RKO (cell line): Measurements from ENCODE around the gene GRK2.

ENCODE experiments used
- DNase-seq: peaks from one replicate; pipeline ENCODE4 v3.0.0-alpha.2; 2016; ENCODE audit warnings: low spot score

GRK2 gene

DNA sequence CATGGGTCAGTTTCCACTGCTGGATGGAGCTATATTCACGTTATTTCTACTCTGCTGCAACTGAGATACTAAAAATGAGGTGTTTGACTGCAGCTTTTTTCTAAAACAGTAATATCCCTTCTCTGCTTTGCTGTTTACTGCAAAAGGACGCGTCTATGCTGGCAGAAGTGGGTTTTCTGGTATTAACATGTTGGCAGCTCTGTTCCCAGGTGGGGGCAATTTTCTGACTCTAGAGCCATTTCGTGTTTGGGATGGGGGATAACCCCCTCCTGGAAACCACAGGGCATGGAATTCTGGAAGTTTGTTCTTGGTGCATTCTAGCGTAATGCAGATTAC, 4.9 kb downstream of the GRK2 start:
- DNase-seq, result no peak

- DNase-seq, result no peak
Observed at GRCh38 chr11:67271541-67272284, 5.4 kb downstream of the GRK2 start.

- DNase-seq, result no peak
Observed at GRCh38 chr11:67272327-67273259, 6.3 kb downstream of the GRK2 start.

DNA sequence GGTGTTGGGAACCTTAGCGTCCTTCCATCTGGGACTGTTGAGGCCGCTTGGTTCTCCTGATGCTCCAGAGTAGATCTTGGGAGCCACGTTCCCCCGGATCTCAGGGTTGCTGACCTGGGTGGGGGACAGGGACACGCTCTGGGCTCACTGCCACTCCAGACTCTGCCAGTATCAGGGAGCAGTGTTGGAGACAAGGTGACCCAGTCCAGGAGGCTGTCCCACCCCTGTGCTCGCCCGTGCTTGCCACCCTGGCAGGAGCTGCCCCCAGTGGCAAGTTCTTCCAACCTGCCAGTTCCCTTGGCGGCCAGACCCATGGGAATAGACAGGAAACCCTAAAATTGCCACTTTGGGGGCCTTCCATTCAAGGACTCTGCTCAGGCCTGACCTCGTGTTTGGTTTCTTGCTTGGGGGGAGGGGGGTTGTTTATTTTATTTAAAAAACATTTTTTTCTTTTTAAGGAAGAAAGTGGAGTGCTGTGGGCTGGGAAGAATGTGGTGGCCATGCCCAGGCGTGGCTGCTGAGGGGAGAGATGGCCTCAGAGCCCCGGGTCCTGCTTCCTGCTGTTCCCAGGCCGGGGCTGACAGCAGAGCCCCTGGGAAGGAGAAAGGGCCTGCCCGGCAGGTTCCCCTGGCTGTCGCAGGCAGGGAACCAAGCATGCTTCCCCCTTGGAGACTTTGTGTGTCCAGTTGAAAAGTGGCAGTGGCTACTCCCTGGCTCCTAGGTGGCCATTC, 7.2 kb downstream of the GRK2 start:
- DNase-seq, result no peak

DNA sequence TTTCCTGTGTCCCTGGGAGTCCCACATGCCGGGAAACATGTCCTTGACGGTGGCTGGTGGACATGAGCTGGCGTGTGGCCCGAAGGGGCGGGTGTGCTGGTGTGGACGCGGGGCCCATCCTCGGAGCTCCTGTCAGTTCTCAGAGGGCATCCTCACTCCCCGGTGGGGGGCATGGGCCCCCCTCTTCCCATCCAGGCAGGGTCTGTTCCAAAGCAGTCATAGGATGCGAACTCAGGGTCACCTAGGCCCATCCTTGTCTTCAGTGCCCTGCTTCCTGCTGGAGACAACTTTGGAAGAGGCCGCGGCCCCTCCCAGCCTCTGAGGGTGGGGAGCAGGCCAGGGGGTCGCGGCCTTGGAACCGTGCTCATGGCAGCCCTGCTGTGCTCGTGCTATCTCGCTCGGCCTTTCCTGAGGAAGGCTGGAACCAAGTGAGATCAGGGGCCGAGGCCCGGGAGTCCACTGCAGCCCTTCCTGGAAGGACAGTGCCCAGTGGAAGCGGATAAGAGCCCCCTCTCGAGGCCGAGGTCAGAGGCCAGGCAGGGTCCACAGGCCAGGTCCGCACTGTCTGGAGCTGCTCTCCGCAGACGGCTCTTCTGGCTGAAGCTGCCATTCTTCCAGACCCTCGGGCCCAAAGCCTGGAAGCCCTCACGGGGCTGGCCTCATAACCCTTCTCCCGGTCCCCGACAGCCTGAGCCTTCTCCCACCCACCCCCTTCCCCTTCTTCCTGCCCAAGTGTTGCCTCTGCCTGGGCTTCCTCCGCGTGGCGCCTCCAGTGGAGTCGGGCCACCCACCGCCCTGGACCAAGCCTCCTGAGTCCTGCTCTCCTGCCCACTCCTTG, 8.7 kb downstream of the GRK2 start:
- no peak for DNase-seq

DNA sequence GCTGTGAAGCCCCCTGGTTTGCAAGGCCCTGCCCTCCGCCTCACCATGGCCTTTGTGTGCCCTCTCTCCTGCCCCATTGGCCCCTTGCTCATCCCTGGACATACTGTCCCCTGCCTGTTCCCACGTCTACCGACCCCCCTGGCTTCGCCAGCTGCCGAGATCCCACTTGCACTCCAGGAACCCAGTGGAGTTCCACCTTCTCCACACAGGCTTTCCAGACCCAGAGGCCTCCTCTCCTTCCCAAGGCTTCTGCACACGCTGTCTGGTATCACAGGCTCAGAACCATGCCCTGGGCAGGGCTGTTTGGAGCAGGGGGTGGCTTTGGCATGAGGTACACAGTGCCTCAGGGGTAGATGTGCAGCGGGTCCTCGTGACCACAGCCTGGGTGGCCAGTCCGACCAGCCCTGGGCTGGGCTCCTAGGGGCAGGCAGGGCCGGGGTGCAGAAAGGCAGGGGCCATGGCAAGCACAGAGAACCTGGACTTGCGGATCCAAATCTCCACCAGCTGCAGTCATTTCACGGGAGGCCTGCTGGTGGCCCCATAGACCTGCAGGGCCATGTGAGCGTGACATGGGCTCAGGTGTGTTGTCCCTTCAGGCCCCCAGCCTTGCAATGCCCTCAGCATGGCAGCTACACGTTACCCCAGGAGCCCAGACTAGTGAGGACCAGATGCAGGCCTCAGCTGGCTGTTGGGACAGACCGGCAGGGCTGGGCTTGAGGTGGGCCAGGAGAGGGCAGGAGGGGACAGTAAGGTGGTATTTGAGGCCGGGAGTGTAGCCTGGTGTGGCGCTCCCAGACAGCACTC, 9.5 kb downstream of the GRK2 start:
- DNase-seq, result no peak

DNA sequence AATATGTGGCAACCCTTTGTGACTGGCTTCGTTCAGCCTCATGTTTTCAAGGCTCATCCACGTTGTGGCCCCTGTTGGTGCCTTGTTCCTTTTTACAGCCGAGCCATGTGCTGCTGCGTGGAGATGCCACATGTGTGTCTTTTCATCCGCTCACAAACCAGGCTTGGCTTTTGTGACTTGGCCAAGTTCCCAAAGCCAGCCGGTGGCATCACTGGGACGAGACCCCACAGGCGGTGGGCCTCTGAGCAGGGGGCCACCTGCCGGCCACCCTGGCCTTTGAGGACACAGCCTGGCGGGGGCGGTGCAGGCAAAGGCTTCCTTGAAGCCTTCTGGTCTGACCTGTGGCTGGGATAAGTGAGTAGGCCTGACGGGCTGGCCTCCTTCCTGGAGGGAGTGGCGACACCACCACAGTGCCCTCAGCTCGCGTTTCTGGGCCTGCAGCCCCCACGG, 10.5 kb downstream of the GRK2 start:
- DNase-seq, result no peak

- no peak for DNase-seq
Observed at GRCh38 chr11:67277231-67277961, 11.1 kb downstream of the GRK2 start.

- no peak for DNase-seq
Observed at GRCh38 chr11:67278135-67278938, 12.1 kb downstream of the GRK2 start.

- DNase-seq, result no peak
Observed at GRCh38 chr11:67278939-67279588, 12.8 kb downstream of the GRK2 start.

DNA sequence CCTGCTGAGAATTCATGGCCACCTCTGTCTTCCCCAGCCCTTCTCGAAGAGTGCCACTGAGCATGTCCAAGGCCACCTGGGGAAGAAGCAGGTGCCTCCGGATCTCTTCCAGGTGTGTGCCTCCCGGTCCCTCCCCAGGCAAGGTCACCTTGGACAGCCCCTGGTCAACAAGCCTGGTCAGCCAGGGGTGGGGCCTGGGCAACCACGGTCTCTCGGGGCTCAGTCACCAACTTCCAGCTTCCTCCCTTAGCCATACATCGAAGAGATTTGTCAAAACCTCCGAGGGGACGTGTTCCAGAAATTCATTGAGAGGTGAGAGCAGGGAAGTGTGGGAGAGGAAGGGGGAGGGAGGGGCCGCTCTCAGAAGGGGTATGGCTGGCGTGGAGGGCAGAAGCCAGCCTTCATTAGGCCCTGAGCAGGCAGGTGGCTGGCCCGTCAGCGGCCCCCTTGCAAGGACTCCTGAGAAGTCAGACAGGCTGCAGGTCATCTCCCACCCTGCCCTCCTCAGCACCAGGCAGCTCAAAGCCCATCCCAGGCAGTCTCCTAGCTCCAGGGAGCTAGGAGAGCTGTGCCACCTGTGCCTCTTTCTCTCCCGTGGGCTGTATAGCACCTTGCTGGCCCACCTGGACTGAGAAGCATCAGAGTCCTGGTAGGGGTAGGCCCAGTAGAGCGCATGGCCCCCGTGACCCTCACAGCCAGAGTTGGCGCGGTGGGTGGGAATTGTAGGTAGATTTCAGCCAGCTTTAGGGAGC, 13.5 kb downstream of the GRK2 start:
- DNase-seq, result no peak

DNA sequence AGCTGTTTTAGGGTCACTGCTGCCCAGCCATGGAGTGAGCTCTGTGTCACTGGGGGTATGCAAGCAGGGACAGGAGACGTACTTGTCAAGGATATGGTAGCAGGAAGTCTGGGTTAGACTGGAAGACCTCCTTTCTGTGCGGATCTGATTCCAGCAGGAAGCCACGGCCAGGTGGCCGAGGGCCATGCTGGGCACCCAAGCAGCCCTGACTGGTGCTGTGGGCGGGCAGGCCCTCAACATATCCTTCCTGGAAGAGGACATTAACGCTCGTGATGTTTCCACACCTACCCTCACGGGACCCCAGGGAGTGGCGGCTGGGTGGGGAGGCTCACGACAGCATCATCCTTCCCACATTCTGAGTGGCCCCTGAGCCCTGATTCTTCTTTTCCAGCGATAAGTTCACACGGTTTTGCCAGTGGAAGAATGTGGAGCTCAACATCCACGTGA, 14.1 kb downstream of the GRK2 start:
- DNase-seq, result no peak

DNA sequence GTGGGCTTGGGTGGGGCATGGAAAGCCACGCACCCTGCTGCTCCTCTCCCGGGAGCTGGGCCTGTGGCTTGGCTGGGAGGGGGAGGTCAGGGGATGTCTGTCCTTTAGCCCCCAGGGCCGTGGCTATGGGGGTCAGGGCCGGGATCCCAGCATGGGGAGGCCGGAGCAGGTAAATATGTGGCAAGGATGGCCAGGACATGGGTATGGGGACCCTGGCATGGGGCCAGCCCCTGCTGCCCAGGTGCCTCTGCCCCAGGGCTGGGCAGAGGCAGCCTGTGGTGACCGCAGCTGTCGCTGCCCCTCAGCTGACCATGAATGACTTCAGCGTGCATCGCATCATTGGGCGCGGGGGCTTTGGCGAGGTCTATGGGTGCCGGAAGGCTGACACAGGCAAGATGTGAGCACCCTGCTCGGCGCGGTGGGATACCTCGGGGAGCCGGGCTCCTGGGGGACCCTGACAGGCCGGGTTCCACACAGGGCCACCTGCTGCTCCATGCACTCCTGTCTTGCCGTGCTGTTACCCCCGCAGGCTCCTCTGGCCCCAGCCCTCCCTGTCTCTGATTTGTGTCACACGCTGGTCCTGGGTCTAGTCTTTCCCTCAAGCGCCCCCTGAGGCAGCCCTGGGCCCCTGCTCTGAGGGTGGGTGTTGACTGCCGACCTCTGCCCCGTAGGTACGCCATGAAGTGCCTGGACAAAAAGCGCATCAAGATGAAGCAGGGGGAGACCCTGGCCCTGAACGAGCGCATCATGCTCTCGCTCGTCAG, 14.7 kb downstream of the GRK2 start:
- no peak for DNase-seq

DNA sequence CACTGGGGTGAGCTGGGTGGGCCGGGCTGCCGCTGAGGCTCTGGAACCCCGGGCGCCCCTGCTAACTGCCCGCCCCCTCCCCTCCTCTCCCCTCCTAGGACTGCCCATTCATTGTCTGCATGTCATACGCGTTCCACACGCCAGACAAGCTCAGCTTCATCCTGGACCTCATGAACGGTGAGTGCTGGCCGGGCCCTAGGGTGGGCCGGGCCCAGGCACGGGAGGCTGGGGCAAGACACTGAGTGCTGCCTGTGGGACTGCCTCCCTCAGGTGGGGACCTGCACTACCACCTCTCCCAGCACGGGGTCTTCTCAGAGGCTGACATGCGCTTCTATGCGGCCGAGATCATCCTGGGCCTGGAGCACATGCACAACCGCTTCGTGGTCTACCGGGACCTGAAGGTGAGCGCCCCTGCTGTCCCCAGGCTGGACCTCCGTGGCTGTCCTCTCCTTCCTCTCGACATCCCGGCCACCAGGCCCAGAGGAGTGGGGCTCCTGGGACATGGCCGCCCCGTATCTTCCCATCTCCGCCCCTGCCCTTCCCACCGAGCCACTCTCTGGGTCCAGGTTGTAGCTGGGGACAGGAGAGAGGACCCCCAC, 15.4 kb downstream of the GRK2 start:
- no peak for DNase-seq

DNA sequence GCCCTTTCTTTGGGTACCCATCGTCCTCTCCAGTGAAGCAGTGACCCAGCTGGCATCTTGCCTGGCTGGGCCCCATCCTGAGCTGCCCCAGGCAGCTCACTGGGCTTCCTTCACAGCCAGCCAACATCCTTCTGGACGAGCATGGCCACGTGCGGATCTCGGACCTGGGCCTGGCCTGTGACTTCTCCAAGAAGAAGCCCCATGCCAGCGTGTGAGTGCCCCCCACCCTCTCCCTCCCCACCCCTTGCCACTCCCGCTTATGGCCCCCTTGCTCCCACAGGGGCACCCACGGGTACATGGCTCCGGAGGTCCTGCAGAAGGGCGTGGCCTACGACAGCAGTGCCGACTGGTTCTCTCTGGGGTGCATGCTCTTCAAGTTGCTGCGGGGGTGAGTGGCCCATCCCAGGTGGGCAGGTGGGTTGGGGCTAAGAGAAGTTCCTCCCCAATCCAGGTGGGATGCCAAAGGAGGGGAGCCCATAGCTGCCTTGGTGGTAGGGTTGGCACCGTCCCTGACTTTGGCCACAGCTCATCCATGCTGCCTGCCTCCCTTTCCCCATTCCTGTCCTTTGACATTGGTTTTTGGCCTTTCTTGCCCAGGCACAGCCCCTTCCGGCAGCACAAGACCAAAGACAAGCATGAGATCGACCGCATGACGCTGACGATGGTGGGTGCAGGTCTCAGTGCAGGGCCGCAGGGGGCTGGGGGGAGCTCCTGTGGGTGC, 16.0 kb downstream of the GRK2 start:
- no peak for DNase-seq

- no peak for DNase-seq
Observed at GRCh38 chr11:67282876-67283371, 16.7 kb downstream of the GRK2 start.
